GM19372 (cell line): Measurements from ENCODE around the gene FKBP1A.

Experiments used
- ATAC-seq: cut with Tn5 transposase; IDR thresholded peaks from one replicate; pipeline ENCODE4 v1.9.1; 2021; ENCODE audit warnings: mild to moderate bottlenecking, low read depth, moderate library complexity; ENCODE audit not compliant: unreplicated experiment

FKBP1A gene

DNA sequence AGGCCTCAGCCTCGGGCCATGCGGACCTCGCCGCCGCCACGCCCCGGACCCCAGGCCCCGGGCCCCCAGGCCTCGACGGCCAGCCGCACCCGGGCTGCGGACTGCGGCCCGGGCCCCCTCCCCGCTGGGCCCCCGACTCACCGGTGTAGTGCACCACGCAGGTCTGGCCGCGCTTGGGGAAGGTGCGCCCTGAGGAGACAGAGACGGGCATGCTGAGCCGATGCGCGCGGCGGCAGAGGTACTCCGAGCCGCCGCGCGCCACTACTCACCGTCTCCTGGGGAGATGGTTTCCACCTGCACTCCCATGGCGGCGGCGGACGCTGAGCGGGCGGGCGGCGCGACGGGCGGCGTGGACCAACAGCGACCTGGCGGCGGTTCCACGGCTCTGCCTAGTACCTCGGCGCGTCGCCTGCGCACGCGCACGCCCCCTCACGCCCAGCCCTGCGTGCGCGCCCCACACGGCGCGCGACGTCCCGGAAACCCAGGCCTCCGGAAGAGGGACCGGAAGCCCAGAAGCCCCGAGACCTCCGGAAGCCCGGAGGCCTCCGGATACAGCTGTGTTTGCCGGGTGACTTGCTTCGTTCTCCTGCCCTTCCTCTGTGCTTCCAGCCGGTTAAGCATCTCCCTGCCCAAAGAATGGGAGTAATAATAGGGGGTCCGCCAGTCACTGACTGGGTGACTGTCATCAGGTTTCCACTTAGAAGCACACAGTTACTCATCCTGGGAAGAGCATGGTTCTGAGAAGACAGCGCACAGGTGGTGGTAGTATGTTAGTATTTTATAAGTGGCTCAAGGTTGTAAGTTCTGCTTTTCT, at the start of gene FKBP1A:
FKBP1A (minus strand) TSS at position 362 of the 814 bp plus-strand sequence; CDS start at position 306, 56 bp downstream.
- ATAC-seq = peak; percentile 82

DNA sequence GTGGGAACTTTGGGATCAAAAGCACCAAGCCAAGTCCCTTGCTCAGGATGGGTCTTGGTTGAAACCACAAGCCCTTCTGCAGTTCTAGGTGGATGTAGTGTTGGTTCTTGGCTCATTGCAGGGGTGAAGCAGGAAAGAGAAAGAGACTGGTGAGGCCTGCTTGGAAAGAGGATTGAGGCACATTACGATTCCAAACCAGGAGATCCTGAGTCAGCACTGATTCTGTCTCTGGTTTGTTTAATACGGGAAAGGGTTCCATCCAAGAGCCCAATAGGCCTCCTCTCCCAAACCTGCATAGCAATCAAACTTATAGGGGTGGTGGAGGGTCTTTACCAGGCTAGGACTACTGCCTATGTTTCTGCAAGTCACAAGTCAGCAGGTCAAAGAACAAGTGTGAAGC, 49.5 kb upstream of the FKBP1A start:
- no peak for ATAC-seq

DNA sequence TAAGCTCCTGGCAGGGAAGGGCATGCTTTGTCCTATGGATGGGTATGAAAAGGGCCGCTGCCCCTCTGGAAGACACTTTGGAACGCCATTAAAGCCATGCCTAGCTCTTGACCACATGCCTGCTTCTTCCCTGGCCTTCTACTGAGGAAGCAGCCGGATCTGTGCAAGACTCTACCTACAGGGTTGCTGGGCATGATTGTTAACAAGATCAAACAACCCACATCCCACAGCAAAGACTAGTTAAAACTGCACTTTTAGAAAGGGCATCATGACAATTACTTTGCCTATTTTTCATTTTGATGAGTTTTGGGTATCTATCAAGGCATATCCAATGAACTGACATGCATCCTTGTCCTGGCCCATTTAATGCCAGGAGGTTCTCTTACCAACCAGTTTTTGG, 48.3 kb upstream of the FKBP1A start:
- ATAC-seq = no peak

DNA sequence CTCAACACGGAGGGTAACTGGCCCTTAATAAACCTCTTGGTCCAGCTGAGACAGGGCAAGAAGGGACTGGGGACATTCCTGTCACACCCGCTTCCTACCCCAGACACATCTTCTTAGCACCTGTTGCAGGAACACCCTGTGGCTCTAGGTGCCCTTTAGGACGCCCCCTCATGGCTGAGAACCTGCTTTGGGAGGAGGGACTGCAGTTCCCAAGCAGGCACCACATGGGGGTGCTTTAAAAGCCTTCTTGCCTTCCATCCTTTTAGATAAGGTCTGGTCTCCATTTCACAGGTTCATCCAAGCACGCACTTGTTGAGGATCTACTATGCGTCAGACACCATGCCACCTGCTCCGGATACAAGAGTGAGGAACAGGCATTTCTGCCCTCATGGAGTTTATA, 47.2 kb upstream of the FKBP1A start:
- no peak for ATAC-seq

DNA sequence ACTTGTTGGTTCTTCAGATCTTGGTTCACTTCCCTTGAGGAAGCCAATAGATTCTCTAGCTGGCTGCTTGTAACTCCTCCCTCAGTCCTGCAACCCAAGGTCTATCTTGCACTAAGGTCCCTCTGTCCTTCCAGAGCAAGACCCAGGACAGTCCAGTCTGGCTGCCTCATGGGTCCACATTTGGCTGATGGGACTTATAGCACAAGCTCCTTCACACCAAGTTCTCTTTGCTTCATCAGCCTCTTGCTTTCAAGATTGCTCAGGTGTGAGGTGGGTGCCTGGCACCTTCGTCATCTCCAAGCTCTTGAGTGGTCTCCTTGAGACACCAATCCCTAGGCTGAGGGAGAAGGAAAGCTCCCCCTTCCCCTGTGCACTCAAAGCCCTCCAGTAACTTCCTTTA, 45.5 kb upstream of the FKBP1A start:
- ATAC-seq = no peak

DNA sequence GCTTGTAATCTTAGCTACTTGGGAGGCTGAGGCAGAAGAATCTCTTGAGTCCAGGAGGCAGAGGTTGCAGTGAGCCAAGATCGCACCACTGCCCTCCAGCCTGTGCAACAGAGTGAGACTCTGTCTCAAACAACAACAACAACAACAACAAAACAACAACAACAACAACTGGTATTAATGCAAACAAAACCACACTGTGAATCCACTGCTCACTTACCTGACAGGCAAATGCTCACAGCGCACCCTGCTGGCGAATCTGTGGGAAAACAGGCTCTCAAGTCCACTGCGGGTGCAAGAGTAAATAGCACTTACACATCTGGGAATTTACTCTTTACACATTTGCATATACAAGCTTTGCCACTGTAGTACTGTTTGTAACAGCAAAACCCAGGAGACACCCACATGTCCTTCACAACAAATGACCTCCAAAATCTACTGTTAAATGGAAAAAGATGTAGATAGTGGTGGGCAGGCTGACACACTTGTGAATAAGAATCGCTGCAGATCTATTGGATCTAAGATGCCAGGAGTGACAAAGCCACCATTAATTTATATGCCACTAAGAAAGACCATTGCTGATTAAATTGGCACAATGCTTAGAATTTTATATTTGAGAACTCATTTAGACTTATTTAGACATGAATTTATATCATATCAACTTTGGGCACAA, 44.5 kb upstream of the FKBP1A start:
- no peak for ATAC-seq

DNA sequence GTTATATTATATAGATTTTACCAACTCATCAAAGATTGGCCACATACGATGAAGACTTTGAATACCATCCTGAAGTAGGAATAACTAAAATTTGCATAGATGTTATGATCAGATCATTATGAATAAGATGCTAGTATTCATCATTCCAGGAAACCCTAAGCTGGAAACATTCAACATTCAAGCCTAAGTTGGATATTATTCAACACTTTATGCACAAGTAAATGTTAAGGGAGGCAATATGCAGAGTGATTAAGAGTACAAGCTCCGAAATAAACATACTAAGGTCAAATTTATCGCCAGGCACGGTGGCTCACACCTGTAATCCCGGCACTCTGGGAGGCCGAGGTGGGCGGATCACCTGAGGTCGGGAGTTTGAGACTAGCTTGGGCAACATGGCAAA, 43.4 kb upstream of the FKBP1A start:
- ATAC-seq = no peak

DNA sequence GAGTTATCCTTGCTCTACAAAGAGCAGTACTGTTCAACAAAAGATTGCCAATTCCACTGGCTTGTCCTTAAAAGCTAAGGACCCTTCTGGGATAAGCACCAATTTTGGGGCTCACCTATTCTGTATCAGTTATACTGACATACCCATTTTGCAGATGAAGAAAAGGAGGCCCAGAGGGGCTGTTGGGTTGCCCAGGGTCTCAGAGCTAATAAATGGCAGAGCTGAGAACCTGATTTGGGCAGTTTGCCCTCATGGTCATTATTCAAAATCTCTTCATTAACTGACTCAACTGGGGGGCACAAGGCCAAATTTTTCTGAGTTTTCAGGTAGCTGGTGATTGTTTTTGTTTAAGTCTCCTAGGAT, 42.5 kb upstream of the FKBP1A start:
- no peak for ATAC-seq

DNA sequence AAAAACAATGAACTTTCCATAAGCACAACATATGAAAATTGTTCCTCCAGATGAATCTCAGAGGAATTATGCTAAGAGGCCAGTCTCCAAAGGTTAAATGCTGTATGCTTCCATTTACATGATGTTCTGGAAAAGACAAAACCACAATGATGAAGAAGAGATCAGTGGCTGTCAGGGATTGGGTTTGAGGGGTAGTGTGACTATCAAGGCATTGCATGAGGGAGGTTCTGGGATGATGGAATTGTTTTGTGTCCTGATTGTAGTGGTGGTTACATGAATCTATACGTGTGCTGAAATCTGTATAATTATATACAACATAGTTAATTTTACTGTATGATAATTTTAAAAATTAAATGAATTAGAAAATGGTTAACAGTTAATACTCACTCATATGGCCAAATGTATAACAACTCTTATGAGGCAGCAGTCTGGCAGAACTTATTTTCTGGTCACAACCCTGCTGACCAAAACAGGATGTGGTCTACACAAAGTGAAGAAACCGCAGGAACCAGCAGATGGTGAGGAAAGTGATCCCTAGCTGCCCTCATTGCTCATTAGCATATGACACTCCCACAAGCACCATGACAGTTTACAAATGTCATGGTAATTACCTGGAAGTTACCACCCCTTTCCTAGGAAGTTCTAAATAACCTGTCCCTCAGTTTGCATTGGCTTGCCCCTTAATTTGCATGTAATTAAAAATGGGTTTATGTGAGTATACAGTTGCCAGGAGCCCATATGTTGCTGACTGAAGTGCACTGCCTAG, 41.9 kb upstream of the FKBP1A start:
- peak; percentile 87 for ATAC-seq

DNA sequence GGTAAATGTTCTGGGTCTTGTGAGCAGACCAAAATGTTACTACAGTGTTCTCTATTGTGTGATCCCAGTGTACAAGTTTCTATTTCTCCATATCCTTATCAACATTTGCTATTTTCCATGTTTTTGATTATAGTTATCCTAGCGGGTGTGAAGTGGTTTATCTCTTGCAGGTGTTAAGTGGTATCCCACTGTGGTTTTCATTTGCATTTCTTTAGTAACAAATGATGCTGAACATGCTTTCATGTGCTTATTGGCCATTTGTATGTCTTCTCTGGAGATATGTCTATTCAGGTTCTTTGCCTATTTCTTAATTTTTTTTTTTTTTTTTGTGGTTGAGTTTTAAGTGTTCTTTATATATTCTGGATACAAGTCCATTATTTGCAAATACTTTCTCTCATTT, 38.3 kb upstream of the FKBP1A start:
- no peak for ATAC-seq

DNA sequence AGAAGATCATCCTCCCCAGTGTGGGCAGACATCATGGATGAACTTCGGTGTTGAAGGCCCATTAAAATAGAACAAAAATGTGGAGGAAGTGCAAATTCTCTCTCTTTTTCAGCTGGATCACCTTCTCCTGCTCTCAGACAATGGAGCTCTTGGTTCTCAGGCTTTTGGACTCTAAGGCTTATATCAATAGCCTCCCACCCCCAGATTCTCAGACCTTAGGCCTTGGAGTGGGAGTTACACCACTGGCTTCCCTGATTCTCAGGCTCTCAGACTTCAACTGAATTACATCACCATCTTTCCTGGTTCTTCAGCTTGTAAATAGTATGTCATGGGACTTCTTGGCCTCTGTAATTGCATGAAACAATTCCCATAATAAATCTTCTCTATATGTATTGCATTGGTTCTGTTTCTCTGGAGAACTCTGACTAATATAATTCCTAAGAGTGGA, 37.2 kb upstream of the FKBP1A start:
- ATAC-seq = no peak

DNA sequence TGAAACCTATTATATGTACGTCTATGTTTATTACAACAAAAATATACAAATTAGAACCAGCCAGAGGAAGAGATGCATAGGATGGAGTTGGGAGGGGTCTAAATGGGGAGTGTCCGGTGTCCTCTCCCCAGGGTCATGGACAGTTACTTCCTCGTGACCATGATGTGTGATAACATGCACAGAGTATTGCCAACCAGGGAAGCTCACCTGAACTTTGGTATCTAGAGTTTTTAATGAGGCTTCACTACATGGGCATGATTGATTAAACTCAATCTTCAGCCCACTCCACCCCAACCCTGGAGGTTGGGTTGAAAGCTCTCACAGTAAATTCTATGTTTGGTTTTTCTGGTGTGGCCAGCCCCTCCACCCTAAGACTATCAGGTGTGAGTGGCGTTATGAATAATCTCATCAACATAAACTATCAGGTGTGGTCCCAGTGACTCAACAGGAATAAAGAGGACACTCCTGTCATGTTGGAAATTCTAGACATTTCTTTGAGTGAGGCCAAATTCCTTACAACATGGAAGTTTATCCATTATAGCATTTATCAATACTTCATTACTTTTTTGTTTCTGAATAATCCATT, 36.4 kb upstream of the FKBP1A start:
- no peak for ATAC-seq

DNA sequence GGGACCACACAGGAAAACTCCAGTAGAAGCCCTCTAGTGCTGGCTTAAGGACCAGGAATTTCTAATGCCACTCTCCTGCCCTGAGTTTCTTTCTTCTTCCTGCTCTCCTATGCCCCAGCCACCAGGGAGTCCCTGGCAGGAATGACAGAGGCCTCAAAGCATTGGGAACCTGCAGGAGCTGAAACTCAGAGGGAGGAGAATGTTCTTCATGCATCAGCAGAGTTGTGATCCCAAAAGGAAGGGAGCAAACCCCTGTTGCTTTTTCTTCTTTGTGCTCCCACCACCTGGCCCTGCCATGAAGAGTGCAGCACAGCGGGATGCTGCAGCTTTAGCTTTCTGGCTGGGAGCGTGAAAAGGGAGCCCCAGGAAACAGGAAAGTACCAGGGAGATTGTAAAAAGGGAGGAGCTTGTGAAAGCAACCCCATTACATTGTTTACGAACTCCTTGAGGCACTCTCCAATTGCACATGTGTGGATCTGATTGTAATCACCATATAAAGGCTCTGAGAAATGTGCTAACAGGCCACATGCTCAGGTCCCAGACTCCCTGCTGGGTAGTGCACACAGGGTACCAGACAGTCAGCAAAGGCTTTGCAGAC, 34.7 kb upstream of the FKBP1A start:
- ATAC-seq = no peak

DNA sequence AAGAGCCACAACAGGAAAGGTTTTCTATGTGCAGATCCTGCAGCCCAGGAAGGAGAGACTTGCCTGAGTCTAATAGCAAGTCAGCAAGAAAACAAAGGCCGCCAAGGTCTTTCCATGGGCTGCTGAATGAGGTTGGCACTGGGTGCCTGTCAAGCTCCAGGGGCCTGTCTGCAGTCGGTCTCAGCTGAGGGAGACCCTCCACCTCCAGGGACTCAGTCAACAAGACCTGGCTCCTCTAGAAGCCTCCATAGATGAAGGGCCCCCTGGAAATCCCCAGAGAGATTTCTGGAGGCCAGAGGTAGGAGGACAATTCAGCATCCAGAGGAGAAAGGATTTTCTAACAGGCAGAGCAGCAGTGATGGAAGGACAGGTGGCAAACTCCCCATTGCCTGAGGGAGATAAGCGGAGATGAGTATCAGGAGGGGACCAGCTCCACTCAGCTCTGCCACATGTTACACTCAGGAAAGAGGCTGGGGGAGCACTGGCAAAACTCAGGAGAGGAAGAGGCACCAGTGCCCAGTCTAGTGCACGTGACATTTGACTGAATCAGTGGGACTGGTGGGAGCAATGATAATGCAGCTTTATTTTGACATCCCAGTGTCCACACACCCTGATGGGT, 33.5 kb upstream of the FKBP1A start:
- ATAC-seq = no peak

DNA sequence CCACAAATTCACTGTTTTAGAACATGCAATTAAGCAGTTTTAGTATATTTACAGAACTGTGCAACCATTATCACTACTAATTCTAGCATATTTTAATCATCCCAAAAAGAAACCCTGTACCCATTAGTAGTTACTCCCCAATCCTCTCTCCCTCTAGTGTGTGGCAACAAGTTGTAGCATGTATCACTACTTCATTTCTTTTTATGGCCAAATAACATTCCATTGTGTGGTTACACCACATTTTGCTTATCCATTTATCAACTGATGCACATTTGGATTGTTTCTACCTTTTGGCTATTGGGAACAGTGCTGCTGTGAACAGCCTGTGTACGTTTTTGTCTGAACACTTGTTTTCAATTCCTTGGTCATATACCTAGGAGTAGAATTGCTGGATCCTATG, 31.5 kb upstream of the FKBP1A start:
- no peak for ATAC-seq

DNA sequence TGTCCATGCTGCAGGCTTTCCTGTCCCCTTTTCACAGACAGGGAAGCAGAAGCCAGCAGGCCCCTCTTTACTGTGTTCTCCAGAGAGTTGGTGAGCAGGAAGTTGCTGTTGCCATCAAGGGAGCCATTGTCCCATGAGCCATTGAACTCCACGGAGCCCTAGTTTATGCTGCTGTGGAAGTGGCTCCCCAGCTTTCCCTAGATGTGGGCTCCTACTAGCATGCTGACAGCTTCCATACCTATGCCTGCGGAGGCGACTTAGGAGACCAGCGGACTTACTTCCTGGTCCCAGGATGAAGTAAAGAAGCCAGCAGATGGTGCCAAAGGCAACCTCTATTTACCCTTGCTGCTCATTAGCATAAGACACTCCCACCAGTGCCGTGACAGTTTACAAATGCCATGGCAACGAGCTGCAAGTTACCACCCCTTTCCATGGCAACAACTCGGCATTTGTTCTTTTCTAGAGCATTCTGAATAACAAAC, 30.8 kb upstream of the FKBP1A start:
- ATAC-seq = no peak

DNA sequence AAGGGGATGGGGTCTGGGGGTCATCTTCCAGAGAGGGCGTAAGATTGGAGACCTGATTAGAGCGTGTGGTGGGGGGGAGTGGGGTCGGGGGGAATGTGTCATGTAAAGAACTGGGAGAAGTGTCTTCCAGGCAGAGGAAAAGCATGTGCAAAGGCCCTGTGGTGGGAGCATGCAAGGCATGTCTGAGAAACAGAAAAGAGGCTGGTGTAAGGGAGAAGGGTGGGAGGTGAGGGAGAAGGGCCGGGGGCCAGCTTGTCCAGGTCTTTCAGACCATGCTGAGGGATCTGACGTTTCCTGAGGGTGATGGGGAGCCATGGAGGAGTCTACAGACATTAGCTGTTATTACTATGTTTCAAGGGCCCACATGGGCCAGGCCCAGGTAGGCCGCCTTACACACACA, 30.4 kb upstream of the FKBP1A start:
- no peak for ATAC-seq

DNA sequence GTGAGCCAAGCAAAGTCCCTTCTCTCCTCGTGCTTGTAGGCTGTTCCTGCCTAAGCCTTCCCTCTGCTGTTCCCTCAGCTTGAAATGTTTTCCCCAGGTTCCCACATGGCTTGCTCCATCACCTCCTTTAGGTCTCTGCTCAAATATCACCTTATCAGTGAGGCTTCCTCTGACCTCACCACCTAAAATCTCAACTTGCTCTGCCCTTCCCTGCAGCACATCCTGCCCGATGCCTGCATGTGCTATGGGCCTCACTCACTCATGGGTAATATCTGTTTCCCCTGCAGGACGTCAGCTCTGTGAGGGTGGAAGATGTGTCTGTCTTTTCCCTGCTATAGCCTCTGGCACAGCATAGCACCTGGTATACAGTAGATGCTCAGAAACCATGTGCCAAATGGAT, 29.9 kb upstream of the FKBP1A start:
- no peak for ATAC-seq

DNA sequence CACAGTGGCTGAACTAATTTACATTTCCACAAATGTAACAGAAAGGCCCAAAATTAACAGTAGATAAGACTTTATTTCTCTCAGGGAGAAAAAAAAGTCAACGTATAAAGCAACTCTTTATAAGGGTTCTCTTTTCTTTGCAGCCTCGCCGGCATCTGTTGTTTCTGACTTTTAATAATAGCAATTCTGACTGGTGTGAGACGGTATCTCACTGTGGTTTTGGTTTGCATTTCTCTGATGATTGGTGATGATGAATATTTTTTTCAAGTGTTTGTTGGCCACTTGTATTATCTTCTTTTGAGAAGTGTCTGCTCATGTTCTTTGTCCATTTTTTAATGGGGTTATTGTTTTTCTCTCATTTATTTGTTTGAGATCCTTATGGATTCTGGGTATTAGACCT, 27.2 kb upstream of the FKBP1A start:
- no peak for ATAC-seq

DNA sequence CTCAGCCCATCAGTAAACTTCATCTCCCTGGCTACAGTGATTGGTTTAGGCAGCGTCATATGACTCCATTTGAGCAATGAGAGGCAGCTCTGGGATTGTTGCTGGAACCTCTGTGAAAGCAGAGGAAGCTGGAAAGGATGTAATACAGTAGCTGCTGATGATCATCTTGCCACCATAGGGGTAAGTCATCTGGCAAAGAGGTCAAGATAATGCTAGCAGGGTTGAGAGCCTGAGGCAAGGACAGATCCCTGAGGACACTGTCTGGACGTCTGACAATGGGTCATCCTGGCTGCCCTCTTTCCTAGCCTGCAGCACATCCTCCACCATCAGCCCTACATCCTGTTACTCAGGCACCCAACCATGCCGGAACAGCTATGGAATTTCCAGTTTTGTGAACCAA, 25.5 kb upstream of the FKBP1A start:
- ATAC-seq = no peak
